ENCODE measurements around the gene IL10RA. TPM values are rescaled to one million over a fixed set of nuclear protein-coding genes. Genes with fewer than 3 reads are reported as not detected.
A peak's percentile ranks its signal among the peaks of the same experiment; 100 is the strongest.

The IL10RA gene
- total and polyA plus RNA-seq, 7 experiments from 2014 or later = 85.2 to 300 (median 171) TPM

GRCh38 chr11:117996058-117996457, 9.9 kb downstream of the IL10RA start:
- intact Hi-C loops (cut with micrococcal nuclease) = no loop called here
- peak overlapping the region in 8 of 9 donors; percentile 49 to 92 (median 78) for H3K27ac Mint-ChIP-seq
- ChIA-PET CTCF (interaction anchor here (0.9 to 4.7 kb wide), 3 partner anchors 11 to 49 kb away, joined by 3 to 19 read pairs (median 9); no protein-coding TSS in a partner anchor), POLR2A (interaction anchor here (1.5 to 15.8 kb wide), 7 partner anchors 8 to 56 kb away, joined by 5 to 255 read pairs (median 16); partner anchors contain the start of gene IL10RA)
- Histone ChIP-seq H3K9me3 (ENCODE audit: control insufficient read depth in 2 of 3, low read length in 3 of 3) (no peaks in the 10 kb centered on the region), H3K27me3 (ENCODE audit: control insufficient read depth in 2 of 2, insufficient read depth in 2 of 2, low read length in 2 of 2) (no peaks in the 10 kb centered on the region), H3K4me1 (ENCODE audit: control insufficient read depth in 2 of 2, insufficient read depth in 2 of 2, low read length in 2 of 2) (peaks cover 38 to 95% of the 10 kb centered on the region in 2 donors), H3K36me3 (ENCODE audit: control insufficient read depth in 2 of 3, insufficient read depth in 3 of 3, low read length in 3 of 3) (peaks cover 60 to 96% (median 71%) of the 10 kb centered on the region in 3 experiments), H3K4me3 (ENCODE audit: low read length) (no peak overlapping the region), H3K27ac (ENCODE audit: low read depth, low read length) (no peak overlapping the region)
- H3K4me3 Mint-ChIP-seq = peak overlapping the region in 2 of 10 donors; percentile 28 to 67
- DNase-seq (no peak), ATAC-seq (no peak)
- peaks cover 46 to 94% (median 58%) of the 10 kb centered on the region in 7 donors for H3K4me1 Mint-ChIP-seq
- no peaks in the 10 kb centered on the region for H3K27me3 Mint-ChIP-seq
- H3K9me3 Mint-ChIP-seq = peaks cover 0 to 3% (median 0%) of the 10 kb centered on the region in 11 donors
- H3K36me3 Mint-ChIP-seq = peaks cover 29 to 83% (median 63%) of the 10 kb centered on the region in 5 donors

GRCh38 chr11:117997406-117997805, 11.2 kb downstream of the IL10RA start:
- H3K9me3 Mint-ChIP-seq = peaks cover 0 to 3% (median 0%) of the 10 kb centered on the region in 11 donors
- H3K27me3 Mint-ChIP-seq = no peaks in the 10 kb centered on the region
- H3K9me3 ChIP-seq (ENCODE audit: control insufficient read depth in 2 of 3, low read length in 3 of 3) = no peaks in the 10 kb centered on the region
- H3K4me3 ChIP-seq (ENCODE audit: low read length) = no peak overlapping the region
- no peaks in the 10 kb centered on the region for H3K27me3 ChIP-seq (ENCODE audit: control insufficient read depth in 2 of 2, insufficient read depth in 2 of 2, low read length in 2 of 2)
- ChIA-PET POLR2A (interaction anchor here (0.7 to 15.8 kb wide), 10 partner anchors 8 to 54 kb away, joined by 3 to 255 read pairs (median 14); partner anchors contain the start of gene IL10RA), CTCF (interaction anchor here (0.6 to 4.7 kb wide), 5 partner anchors 46 to 795 kb away, joined by 3 to 19 read pairs (median 4); no protein-coding TSS in a partner anchor)
- peaks cover 48 to 83% (median 58%) of the 10 kb centered on the region in 3 experiments for H3K36me3 ChIP-seq (ENCODE audit: control insufficient read depth in 2 of 3, insufficient read depth in 3 of 3, low read length in 3 of 3)
- intact Hi-C loops (cut with micrococcal nuclease) = no loop called here
- H3K4me1 ChIP-seq (ENCODE audit: control insufficient read depth in 2 of 2, insufficient read depth in 2 of 2, low read length in 2 of 2) = peaks cover 38 to 96% of the 10 kb centered on the region in 2 donors
- DNase-seq (peak in 1 of 9 donors; percentile 15), ATAC-seq (no peak)
- H3K4me1 Mint-ChIP-seq = peaks cover 46 to 95% (median 58%) of the 10 kb centered on the region in 7 donors
- H3K36me3 Mint-ChIP-seq = peaks cover 22 to 74% (median 59%) of the 10 kb centered on the region in 5 donors
- no peak overlapping the region for H3K27ac ChIP-seq (ENCODE audit: low read depth, low read length)
- peak overlapping the region; percentile 44 to 98 (median 78) for H3K27ac Mint-ChIP-seq
- H3K4me3 Mint-ChIP-seq = peak overlapping the region in 1 of 10 donors; percentile 44

GRCh38 chr11:117997823-117998579, 11.8 kb downstream of the IL10RA start:
- Mint-ChIP-seq H3K4me3 (peak overlapping the region in 1 of 10 donors; percentile 44), H3K4me1 (peaks cover 46 to 95% (median 58%) of the 10 kb centered on the region in 7 donors), H3K36me3 (peaks cover 22 to 68% (median 53%) of the 10 kb centered on the region in 5 donors), H3K9me3 (peaks cover 0 to 3% (median 0%) of the 10 kb centered on the region in 11 donors), H3K27ac (peak overlapping the region; percentile 44 to 98 (median 81)), H3K27me3 (no peaks in the 10 kb centered on the region)
- ATAC-seq (no peak), DNase-seq (peak in 1 of 9 donors; percentile 24)
- peaks cover 47 to 78% (median 52%) of the 10 kb centered on the region in 3 experiments for H3K36me3 ChIP-seq (ENCODE audit: control insufficient read depth in 2 of 3, insufficient read depth in 3 of 3, low read length in 3 of 3)
- ChIA-PET POLR2A (interaction anchor here (1.0 to 15.8 kb wide), 9 partner anchors 8 to 54 kb away, joined by 3 to 255 read pairs (median 16); partner anchors contain the start of gene IL10RA), CTCF (interaction anchor here (0.6 to 4.7 kb wide), 4 partner anchors 47 to 794 kb away, joined by 3 to 19 read pairs (median 4); no protein-coding TSS in a partner anchor)
- no peak overlapping the region for H3K4me3 ChIP-seq (ENCODE audit: low read length)
- H3K4me1 ChIP-seq (ENCODE audit: control insufficient read depth in 2 of 2, insufficient read depth in 2 of 2, low read length in 2 of 2) = peaks cover 38 to 96% of the 10 kb centered on the region in 2 donors
- intact Hi-C loops (cut with micrococcal nuclease) = no loop called here
- no peak overlapping the region for H3K27ac ChIP-seq (ENCODE audit: low read depth, low read length)
- H3K27me3 ChIP-seq (ENCODE audit: control insufficient read depth in 2 of 2, insufficient read depth in 2 of 2, low read length in 2 of 2) = no peaks in the 10 kb centered on the region
- no peaks in the 10 kb centered on the region for H3K9me3 ChIP-seq (ENCODE audit: control insufficient read depth in 2 of 3, low read length in 3 of 3)

GRCh38 chr11:117998664-117999353, 12.6 kb downstream of the IL10RA start:
- H3K9me3 Mint-ChIP-seq = peaks cover 0 to 4% (median 0%) of the 10 kb centered on the region in 11 donors
- ChIA-PET POLR2A (interaction anchor here (0.9 to 15.8 kb wide), 7 partner anchors 9 to 163 kb away, joined by 3 to 255 read pairs (median 37); partner anchors contain the start of gene IL10RA), CTCF (interaction anchor here (1.5 to 4.7 kb wide), 3 partner anchors 47 to 52 kb away, joined by 7 to 19 read pairs (median 10); no protein-coding TSS in a partner anchor)
- Histone ChIP-seq H3K27ac (ENCODE audit: low read depth, low read length) (peak overlapping the region; percentile 15), H3K4me3 (ENCODE audit: low read length) (no peak overlapping the region), H3K9me3 (ENCODE audit: control insufficient read depth in 2 of 3, low read length in 3 of 3) (no peaks in the 10 kb centered on the region), H3K27me3 (ENCODE audit: control insufficient read depth in 2 of 2, insufficient read depth in 2 of 2, low read length in 2 of 2) (no peaks in the 10 kb centered on the region), H3K4me1 (ENCODE audit: control insufficient read depth in 2 of 2, insufficient read depth in 2 of 2, low read length in 2 of 2) (peaks cover 38 to 96% of the 10 kb centered on the region in 2 donors), H3K36me3 (ENCODE audit: control insufficient read depth in 2 of 3, insufficient read depth in 3 of 3, low read length in 3 of 3) (peaks cover 39 to 70% (median 44%) of the 10 kb centered on the region in 3 experiments)
- peak overlapping the region in 8 of 9 donors; percentile 44 to 98 (median 84) for H3K27ac Mint-ChIP-seq
- H3K27me3 Mint-ChIP-seq = no peaks in the 10 kb centered on the region
- intact Hi-C loops (cut with micrococcal nuclease) = no loop called here
- peak overlapping the region in 2 of 10 donors; percentile 29 to 44 for H3K4me3 Mint-ChIP-seq
- DNase-seq (no peak), ATAC-seq (no peak)
- peaks cover 22 to 70% (median 50%) of the 10 kb centered on the region in 5 donors for H3K36me3 Mint-ChIP-seq
- peaks cover 49 to 95% (median 58%) of the 10 kb centered on the region in 7 donors for H3K4me1 Mint-ChIP-seq

GRCh38 chr11:117999354-117999993, 13.3 kb downstream of the IL10RA start:
- peak overlapping the region; percentile 77 to 98 (median 78) for H3K27ac Mint-ChIP-seq
- no peak overlapping the region for H3K4me3 ChIP-seq (ENCODE audit: low read length)
- H3K9me3 Mint-ChIP-seq = peaks cover 0 to 8% (median 2%) of the 10 kb centered on the region in 11 donors
- H3K27me3 Mint-ChIP-seq = no peaks in the 10 kb centered on the region
- H3K36me3 ChIP-seq (ENCODE audit: control insufficient read depth in 2 of 3, insufficient read depth in 3 of 3, low read length in 3 of 3) = peaks cover 32 to 63% (median 37%) of the 10 kb centered on the region in 3 experiments
- no peaks in the 10 kb centered on the region for H3K27me3 ChIP-seq (ENCODE audit: control insufficient read depth in 2 of 2, insufficient read depth in 2 of 2, low read length in 2 of 2)
- H3K36me3 Mint-ChIP-seq = peaks cover 22 to 72% (median 44%) of the 10 kb centered on the region in 5 donors
- H3K4me1 Mint-ChIP-seq = peaks cover 50 to 96% (median 58%) of the 10 kb centered on the region in 7 donors
- peak overlapping the region; percentile 15 for H3K27ac ChIP-seq (ENCODE audit: low read depth, low read length)
- H3K4me1 ChIP-seq (ENCODE audit: control insufficient read depth in 2 of 2, insufficient read depth in 2 of 2, low read length in 2 of 2) = peaks cover 39 to 96% of the 10 kb centered on the region in 2 donors
- peak overlapping the region in 1 of 10 donors; percentile 63 for H3K4me3 Mint-ChIP-seq
- CTCF ChIA-PET = interaction anchor here (0.8 to 4.0 kb wide), 4 partner anchors 8 to 53 kb away, joined by 3 to 29 read pairs (median 8); no protein-coding TSS in a partner anchor
- intact Hi-C loops (cut with micrococcal nuclease) = no loop called here
- ATAC-seq (no peak), DNase-seq (no peak)
- POLR2A ChIA-PET = interaction anchor here (0.9 to 15.8 kb wide), 6 partner anchors 11 to 164 kb away, joined by 3 to 255 read pairs (median 59); partner anchors contain the start of gene IL10RA
- H3K9me3 ChIP-seq (ENCODE audit: control insufficient read depth in 2 of 3, low read length in 3 of 3) = no peaks in the 10 kb centered on the region

Measured in naive thymus-derived CD4-positive, alpha-beta T cell (primary cell).